NCI-H2107 treated with DMSO at 0.1 percent for 48 hours (cell line): ENCODE data around the gene ZCRB1.
"Not testable (repeated sequence)": the region's sequence is repeated elsewhere in the genome, so short reads cannot be mapped to it uniquely, and the experiment has no call there.

Experiments used
- DNase-seq: peaks from one replicate; lab custom pipeline; 2025; ENCODE audit not compliant: unreplicated experiment; lab: John Stamatoyannopoulos, UW

ZCRB1 gene

GRCh38 chr12:42330097-42330496 lies 4.2 kb upstream of the ZCRB1 start:
- not testable (repeated sequence) for DNase-seq

DNA sequence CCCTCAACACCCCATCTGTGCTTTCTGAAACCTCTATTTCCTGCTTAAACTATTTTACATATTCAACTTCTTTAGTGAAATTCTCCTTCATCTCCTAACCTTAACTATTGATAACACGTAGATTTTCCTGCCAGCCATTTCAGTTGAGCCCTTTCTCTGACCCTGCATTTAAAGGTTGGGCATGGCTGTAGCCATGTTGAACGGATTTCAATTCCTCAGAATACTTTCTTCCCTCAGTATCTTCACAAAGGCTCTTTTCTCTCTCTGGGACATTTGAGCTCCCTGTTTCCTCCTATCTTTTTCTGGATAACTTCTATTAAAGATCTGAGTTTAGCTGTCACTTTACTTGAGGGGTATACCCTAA lies 1.3 kb upstream of the ZCRB1 start:
- DNase-seq, result no peak

GRCh38 chr12:42326541-42327226 lies 790 bp upstream of the ZCRB1 start:
- peak; percentile 31 for DNase-seq

DNA sequence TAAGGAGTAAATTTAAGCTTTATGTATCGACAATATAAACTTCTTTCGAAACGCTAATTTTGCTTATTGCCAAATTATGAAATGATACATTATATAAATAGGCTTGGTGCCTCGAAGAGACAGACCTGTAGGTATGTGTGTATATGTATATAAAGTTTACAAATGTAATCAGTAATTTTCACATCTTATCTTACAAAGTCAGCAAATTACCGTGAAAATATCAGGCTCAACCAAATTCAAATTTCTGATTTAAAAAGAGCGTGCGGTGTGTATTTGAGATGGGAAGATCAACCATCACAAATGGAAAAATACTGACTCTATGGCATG lies 605 bp downstream of the ZCRB1 start:
- no peak for DNase-seq

GRCh38 chr12:42323856-42324255 lies 2.0 kb downstream of the ZCRB1 start:
- DNase-seq, result no peak

GRCh38 chr12:42322567-42322966 lies 3.3 kb downstream of the ZCRB1 start:
- no peak for DNase-seq

- DNase-seq, result no peak
Measured at GRCh38 chr12:42320796-42321195, 5.1 kb downstream of the ZCRB1 start.

DNA sequence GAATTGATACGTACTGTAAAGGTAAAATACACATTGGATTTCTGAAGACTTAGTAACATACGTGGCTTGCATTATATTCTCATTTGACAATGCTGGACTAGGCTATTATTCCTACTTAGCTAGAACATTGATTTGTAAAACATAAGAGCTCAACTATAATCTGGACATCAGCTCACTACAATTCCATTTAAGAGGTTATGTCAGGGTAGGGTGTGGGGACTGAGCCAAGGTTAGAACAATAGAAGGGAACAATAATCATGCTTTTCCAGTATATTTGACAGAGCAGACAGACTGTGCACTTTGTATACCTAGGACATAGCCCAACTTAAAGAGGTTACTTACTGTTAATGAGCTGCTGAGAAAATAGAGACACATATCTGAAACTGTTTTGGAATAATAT lies 10.8 kb downstream of the ZCRB1 start:
- no peak for DNase-seq

- DNase-seq, result no peak
Measured at GRCh38 chr12:42309996-42310395, 15.9 kb downstream of the ZCRB1 start.

DNA sequence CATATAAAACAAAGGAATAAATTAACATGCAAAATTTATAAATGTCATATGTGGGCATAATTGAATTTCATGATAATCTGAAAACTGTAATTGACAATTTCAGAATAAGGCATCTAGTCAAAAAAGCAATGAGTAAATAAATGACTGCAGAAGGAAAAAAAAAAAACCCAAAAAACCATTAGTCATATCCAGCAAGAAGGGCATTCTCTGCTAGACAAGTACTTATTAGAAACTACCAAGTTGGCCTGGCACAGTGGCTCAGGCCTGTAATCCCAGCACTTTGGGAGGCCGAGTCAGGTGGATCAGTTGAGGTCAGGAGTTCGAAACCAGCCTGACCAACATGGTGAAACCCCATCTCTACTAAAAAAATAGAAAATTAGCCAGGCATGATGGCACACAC lies 17.5 kb downstream of the ZCRB1 start:
- DNase-seq, result no peak

DNA sequence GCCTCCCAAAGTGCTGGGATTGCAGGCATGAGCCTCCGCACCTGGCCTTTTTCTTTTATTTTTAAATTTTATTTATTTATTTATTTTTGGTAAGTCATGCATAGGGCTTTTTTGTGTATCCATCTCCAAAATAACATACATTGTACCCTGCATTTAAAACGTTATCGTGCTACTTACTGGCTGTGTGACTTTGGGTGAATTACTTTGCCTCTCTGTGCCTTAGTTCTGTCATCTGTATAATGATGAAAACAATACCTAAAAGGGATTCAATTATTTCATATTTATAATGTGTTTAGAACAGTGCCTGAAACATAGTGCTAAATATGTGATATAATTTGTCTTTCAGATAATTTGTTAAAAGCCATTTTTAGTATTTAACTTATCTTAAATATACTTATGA lies 19.6 kb downstream of the ZCRB1 start:
- no peak for DNase-seq

GRCh38 chr12:42299392-42300308 lies 26.2 kb downstream of the ZCRB1 start:
- no peak for DNase-seq

DNA sequence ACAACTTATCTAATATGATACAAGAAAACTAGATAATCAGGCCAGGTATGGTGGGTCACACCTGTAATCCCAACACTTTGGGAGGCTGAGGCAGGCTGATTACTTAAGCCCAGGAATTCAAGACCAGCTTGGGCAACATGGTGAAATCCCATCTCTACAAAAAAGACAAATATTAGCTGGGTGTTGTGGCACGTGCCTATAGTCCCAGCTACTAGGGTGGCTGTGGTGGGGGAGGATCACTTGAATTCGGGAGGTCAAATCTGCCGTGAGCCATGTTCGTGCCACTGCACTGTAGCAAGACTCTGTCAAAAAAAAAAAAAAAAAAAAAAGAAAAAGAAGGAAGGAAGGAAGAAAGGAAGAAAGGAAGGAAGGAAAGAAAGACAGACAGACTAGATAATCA lies 27.0 kb downstream of the ZCRB1 start:
- DNase-seq, result no peak

DNA sequence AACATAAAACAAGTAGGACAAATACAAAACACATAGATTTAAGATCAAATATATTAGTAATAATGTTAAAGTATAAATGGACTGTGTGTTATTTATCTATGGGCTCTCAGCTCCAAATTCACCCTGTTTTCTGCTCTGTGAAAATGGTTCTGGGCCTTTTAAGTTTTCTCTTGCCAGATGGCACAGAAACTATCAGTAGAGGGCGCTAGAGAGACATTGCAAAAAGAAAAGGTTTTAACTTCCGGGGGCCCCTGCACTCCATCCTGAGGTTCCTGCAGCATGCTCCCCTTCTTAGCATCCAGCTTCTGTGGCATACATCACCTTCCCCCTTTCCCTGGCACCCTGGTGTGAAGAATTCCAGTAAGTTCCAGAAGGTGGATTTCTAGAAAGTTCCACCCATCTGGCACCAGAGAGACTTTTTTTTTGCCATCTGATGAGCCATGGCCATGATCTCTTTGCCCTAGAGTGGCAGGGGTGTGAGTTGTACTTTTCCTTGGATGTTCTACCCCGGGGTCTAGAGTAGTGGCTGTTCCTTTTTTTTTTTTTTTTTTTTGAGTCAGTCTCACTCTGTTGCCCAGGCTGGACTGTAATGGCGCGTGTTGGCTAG lies 29.3 kb downstream of the ZCRB1 start:
- no peak for DNase-seq

DNA sequence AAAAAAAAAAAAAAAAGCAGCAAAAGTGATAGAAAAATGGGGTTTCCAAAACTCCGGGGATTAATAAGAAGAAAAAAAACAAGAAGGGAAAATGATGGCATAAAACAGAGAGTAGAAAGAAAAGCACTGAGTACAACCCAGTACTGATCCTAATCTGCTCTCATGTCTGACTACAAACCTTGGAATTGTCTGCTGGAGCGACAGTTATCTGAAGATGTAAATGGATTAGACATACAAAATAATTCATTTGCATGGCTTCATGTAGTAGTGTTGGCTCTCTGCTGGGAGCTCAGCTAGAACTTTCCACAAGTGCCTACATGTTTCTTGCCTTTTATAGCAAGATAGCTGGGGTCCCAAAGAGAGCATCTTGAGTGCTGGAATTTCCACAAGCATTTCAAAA lies 34.2 kb downstream of the ZCRB1 start:
- no peak for DNase-seq

DNA sequence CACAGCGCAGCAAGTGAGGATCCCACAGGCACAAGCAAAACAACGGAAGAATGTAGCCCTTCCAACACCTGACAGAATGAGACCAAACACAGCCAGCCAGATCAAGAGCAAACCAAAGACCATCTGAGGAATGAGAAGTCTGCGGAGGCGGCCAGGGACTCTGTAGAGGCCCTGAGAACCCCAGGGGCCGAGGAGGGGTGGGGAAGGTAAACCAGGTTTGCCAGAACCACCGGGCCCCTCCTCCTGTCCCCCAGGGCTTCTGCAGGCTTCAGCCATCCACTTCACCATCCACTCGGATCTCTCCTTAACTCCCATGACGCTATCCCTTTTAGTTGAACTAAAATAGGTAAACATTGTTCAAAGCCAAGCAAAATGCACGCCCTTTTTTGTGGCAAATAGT lies 37.4 kb downstream of the ZCRB1 start:
- no peak for DNase-seq

DNA sequence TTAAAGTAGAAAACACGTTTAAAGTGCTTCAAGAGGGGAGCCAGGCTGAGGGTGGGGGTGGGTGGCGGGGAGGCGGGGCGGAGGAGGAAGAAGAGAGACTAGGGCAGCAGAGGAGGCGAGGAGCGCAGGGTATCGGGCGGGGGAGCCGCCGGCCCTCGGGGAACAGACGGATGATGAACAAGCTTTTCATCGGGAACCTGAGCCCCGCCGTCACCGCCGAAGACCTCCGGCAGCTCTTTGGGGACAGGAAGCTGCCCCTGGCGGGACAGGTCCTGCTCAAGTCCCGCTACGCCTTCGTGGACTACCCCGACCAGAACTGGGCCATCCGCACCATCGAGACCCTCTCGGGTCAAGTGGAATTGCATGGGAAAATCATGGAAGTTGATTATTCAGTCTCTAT lies 39.2 kb downstream of the ZCRB1 start:
- no peak for DNase-seq

DNA sequence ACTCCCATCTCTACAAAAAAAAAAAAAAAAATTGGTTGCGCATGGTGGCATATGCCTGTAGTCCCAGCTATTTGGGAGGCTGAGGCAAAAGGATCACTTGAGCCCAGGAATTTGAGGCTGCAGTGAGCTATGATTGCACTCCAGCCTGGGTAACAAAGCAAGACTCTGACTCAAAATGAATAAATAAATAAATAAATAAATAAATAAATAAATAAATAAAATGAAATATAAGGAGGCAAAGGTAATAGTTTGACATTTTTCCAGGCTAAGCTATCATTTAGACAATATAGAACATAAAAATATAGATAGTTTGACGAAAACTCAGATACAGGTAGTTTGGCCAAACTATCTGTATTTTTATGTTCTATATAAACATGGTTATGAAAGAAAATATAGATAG lies 40.5 kb downstream of the ZCRB1 start:
- no peak for DNase-seq

DNA sequence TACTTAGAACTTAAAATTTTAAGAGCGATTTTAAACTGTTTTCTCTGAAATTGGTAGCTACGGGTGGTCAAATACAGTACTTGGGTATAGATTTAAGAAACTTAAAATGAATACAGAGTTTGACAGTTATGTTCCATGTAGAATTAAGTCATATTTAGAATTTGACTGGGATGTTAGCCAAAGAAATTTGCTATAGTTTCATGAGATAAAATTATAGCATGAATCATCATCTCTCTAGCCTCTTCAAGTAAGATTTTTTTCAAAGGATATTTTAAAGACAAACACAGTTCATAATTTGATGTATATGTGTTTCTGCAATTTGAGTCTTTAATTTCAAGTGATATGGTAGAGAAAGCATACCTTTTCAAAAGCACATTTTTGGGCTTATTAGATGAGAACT lies 41.0 kb downstream of the ZCRB1 start:
- no peak for DNase-seq

DNA sequence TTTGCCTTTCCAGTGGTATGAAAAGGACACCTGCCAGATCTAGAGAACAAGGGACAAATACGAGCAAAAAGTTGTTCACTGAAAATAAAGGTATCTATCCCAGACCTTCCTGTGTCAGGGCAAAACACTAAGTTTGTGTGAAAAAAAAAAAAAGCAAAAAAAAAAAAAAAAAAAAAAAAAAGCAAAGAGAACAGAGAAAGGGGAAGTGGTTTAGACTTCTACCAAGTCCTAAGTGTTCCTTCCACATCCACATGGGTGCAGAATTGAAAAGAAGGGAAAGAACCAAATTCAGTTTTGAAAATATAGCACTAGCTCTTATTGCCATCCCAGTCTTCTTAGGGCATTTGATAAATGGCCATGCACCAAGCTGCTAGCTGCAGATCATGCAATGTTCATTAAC lies 41.7 kb downstream of the ZCRB1 start:
- DNase-seq, result no peak

DNA sequence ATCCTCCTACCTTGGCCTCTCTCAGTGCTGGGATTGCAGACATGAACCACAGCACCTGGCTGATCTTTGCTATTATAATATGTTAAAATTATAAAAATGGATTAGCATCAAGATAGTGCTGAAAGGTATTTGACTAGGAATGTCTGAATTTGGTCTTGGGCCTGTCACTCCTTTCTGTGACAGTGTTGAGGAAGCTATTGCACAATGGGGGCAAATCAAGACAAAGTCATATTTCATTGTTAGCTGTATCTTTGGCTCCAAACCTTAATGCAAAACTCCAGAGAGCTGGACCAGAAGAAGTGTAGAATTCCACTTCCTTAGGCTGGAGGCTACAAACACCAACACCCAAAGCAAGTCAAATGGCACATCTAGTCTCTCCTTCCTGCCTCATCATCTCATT lies 42.2 kb downstream of the ZCRB1 start:
- DNase-seq, result no peak

- DNase-seq, result no peak
Measured at GRCh38 chr12:42282294-42282693, 43.6 kb downstream of the ZCRB1 start.
